IPS-20b (cell line): ENCODE measurements around the gene TRAPPC5.

Source experiments
- H3K27ac ChIP-seq: one replicate; pipeline ENCODE4 v1.5.1; 2013; ENCODE audit warnings: low read length
- H3K27me3 ChIP-seq: 2 replicates; pipeline ENCODE4 v1.6.1; 2013; ENCODE audit warnings: mild to moderate bottlenecking, low read length, inconsistent platforms; ENCODE audit not compliant: insufficient read depth
- H3K36me3 ChIP-seq: 2 replicates; pipeline ENCODE4 v1.6.1; 2013; ENCODE audit warnings: low read depth, mild to moderate bottlenecking, inconsistent platforms, low read length, moderate library complexity; ENCODE audit not compliant: insufficient read depth
- H3K4me1 ChIP-seq: 2 replicates; pipeline ENCODE4 v1.6.1; 2013; ENCODE audit warnings: mild to moderate bottlenecking, control low read depth, inconsistent platforms, low read length, moderate library complexity; ENCODE audit not compliant: insufficient read depth
- H3K4me3 ChIP-seq: 2 replicates; pipeline ENCODE4 v1.5.1; 2013; ENCODE audit warnings: mild to moderate bottlenecking, low read length, inconsistent platforms
- H3K9ac ChIP-seq: 2 replicates; pipeline ENCODE4 v1.6.1; 2013; ENCODE audit warnings: low read depth, mild to moderate bottlenecking, inconsistent platforms, low read length, moderate library complexity
- H3K9me3 ChIP-seq: 2 replicates; pipeline ENCODE4 v1.6.1; 2013; ENCODE audit warnings: mild to moderate bottlenecking, low read depth, low read length, inconsistent platforms; ENCODE audit not compliant: insufficient read depth

TRAPPC5 gene

GRCh38 chr19:7680606-7681339 lies at the start of gene TRAPPC5:
Gene TRAPPC5 (plus strand): TSS chr19:7680833. CDS start chr19:7682254, 1,421 bp downstream.
- peaks cover 28% of the 10 kb centered on the region for H3K27me3 ChIP-seq
- no peaks in the 10 kb centered on the region; the same call in 1 of the 2 replicates for H3K4me1 ChIP-seq
- H3K9ac ChIP-seq, result peak within 1 kb of the TSS; percentile 83
- no peak within 1 kb of the TSS for H3K27ac ChIP-seq
- H3K4me3 ChIP-seq, result peak within 1 kb of the TSS; percentile 87
- no peaks in the 10 kb centered on the region for H3K9me3 ChIP-seq
- peaks cover 15% of the 10 kb centered on the region for H3K36me3 ChIP-seq

GRCh38 chr19:7631577-7631976 lies 49.1 kb upstream of the TRAPPC5 start:
- Histone ChIP-seq H3K9ac (no peak overlapping the region), H3K4me1 (no peaks in the 10 kb centered on the region; the same call in 1 of the 2 replicates), H3K36me3 (no peaks in the 10 kb centered on the region), H3K9me3 (no peaks in the 10 kb centered on the region), H3K27ac (no peak overlapping the region), H3K4me3 (no peak overlapping the region), H3K27me3 (peaks cover 29% of the 10 kb centered on the region)

GRCh38 chr19:7632340-7633203 lies 48.1 kb upstream of the TRAPPC5 start:
- Histone ChIP-seq H3K27ac (no peak overlapping the region), H3K4me3 (no peak overlapping the region), H3K36me3 (no peaks in the 10 kb centered on the region), H3K4me1 (no peaks in the 10 kb centered on the region; the same call in 1 of the 2 replicates), H3K9me3 (no peaks in the 10 kb centered on the region), H3K27me3 (peaks cover 31% of the 10 kb centered on the region), H3K9ac (no peak overlapping the region)

- H3K4me3 ChIP-seq, result no peak within 1 kb of the TSS
- peaks cover 31% of the 10 kb centered on the region for H3K27me3 ChIP-seq
- H3K27ac ChIP-seq, result no peak within 1 kb of the TSS
- H3K4me1 ChIP-seq, result no peaks in the 10 kb centered on the region
- H3K9me3 ChIP-seq, result no peaks in the 10 kb centered on the region
- H3K36me3 ChIP-seq, result no peaks in the 10 kb centered on the region
- H3K9ac ChIP-seq, result no peak within 1 kb of the TSS
Measured at GRCh38 chr19:7633698-7634097, 46.9 kb upstream of the TRAPPC5 start, which contains the start of gene PCP2. Gene PCP2 (minus strand): TSS chr19:7633719. CDS start chr19:7633457, 262 bp downstream.

- Histone ChIP-seq H3K4me1 (no peaks in the 10 kb centered on the region), H3K36me3 (no peaks in the 10 kb centered on the region), H3K27ac (no peak overlapping the region), H3K4me3 (no peak overlapping the region), H3K9ac (no peak overlapping the region), H3K9me3 (no peaks in the 10 kb centered on the region), H3K27me3 (peaks cover 31% of the 10 kb centered on the region)
Measured at GRCh38 chr19:7635670-7636069, 45.0 kb upstream of the TRAPPC5 start.

- no peak overlapping the region for H3K27ac ChIP-seq
- H3K4me3 ChIP-seq, result peak overlapping the region; percentile 18; the same call in 1 of the 2 replicates
Measured at GRCh38 chr19:7636317-7636690, 44.3 kb upstream of the TRAPPC5 start.

GRCh38 chr19:7636691-7637373 lies 43.8 kb upstream of the TRAPPC5 start, which contains the start of gene STXBP2:
Gene STXBP2 (plus strand): TSS chr19:7637110. CDS start chr19:7637150, 40 bp downstream.
- H3K27ac ChIP-seq, result no peak within 1 kb of the TSS
- H3K9me3 ChIP-seq, result no peaks in the 10 kb centered on the region
- peak within 1 kb of the TSS; percentile 79 for H3K4me3 ChIP-seq
- no peaks in the 10 kb centered on the region for H3K36me3 ChIP-seq
- H3K9ac ChIP-seq, result peak within 1 kb of the TSS; percentile 76
- no peaks in the 10 kb centered on the region for H3K4me1 ChIP-seq
- peaks cover 31% of the 10 kb centered on the region for H3K27me3 ChIP-seq

More at GRCh38 chr19:7636317-7636690, 44.3 kb upstream of the TRAPPC5 start:
- H3K36me3 ChIP-seq, result no peaks in the 10 kb centered on the region
- no peak overlapping the region for H3K9ac ChIP-seq
- H3K4me1 ChIP-seq, result no peaks in the 10 kb centered on the region
- peaks cover 31% of the 10 kb centered on the region for H3K27me3 ChIP-seq
- H3K9me3 ChIP-seq, result no peaks in the 10 kb centered on the region

- H3K27me3 ChIP-seq, result peaks cover 31% of the 10 kb centered on the region
- no peaks in the 10 kb centered on the region for H3K4me1 ChIP-seq
- no peak overlapping the region for H3K27ac ChIP-seq
- no peaks in the 10 kb centered on the region for H3K9me3 ChIP-seq
- H3K36me3 ChIP-seq, result no peaks in the 10 kb centered on the region
- peak overlapping the region; percentile 79 for H3K4me3 ChIP-seq
- peak overlapping the region; percentile 76 for H3K9ac ChIP-seq
Measured at GRCh38 chr19:7637374-7638256, 43.0 kb upstream of the TRAPPC5 start.

- Histone ChIP-seq H3K9ac (no peak overlapping the region), H3K27ac (no peak overlapping the region), H3K9me3 (no peaks in the 10 kb centered on the region), H3K36me3 (no peaks in the 10 kb centered on the region), H3K4me3 (no peak overlapping the region), H3K27me3 (peaks cover 28% of the 10 kb centered on the region), H3K4me1 (no peaks in the 10 kb centered on the region)
Measured at GRCh38 chr19:7638802-7639465, 41.7 kb upstream of the TRAPPC5 start.

GRCh38 chr19:7639863-7640348 lies 40.7 kb upstream of the TRAPPC5 start:
- no peak overlapping the region for H3K4me3 ChIP-seq
- H3K27me3 ChIP-seq, result peaks cover 19% of the 10 kb centered on the region
- no peaks in the 10 kb centered on the region for H3K4me1 ChIP-seq
- H3K36me3 ChIP-seq, result no peaks in the 10 kb centered on the region
- H3K9ac ChIP-seq, result no peak overlapping the region
- H3K27ac ChIP-seq, result no peak overlapping the region
- H3K9me3 ChIP-seq, result no peaks in the 10 kb centered on the region
